Stimulated activated naive CD4-positive, alpha-beta T cell (primary cell): Measurements from ENCODE around the gene DNAI1.
"Not testable (repeated sequence)": the region's sequence is repeated elsewhere in the genome, so short reads cannot be mapped to it uniquely, and the experiment has no call there.

Source experiments
- DNase-seq, 6 experiments: peaks; one replicate each; lab custom pipeline; 2025; lab: John Stamatoyannopoulos, UW

Gene DNAI1

DNA sequence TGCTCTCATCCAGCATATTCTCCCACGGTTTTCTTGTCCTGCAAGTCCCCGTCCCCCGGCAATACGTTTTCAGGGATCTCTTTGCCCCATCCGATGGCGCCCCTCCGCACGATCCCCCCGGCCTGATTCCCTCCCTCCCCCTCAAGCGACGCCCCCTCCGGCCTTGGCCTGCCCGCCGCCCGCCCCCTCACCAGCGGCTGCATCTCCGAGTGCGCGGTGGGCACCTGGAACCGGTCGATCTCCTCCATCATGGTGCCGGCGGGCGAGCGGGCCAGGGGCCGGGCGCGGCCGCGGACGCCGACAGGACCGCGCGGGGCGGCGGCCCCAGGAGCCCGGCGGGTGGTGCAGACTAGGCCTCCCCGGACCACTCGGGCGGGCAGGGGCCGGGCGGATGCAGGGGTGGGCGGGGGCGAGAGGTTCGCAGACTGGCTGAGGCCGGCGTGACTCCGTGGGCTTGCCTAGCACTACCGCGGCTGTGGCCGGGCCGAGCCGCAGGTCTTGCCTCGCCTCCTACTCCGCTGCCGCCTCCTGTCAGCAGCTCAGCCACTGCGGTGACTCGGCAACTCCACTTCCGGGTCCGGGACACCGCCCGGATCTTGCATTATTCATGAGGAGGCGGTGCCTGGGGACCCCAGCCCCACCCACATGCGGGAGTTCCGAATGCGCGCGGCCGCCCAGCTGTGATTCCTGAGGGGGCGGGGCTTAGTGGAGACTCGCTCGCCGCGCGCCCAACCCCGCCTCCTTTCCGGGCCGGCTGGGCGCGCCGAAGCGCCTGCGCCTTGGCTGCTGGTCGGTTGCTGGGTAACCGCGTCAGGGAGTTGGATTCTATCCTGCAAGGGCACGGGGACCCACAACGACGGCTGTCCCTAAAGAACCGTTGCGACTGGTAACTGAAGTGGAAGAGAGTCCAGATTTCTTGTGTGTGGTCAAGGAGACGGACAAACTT, at the start of gene DNAI1, which contains the start of gene FAM219A:
Gene DNAI1 (plus strand): TSS at position 793 of the 946 bp plus-strand sequence. CDS start 201 bp downstream, outside the sequence.
Gene FAM219A (minus strand): TSS at position 558 of the 946 bp plus-strand sequence. CDS start 307 bp downstream, at position 251.
- peak; percentile 97 to 99 (median 98) for DNase-seq

- no peak for DNase-seq
Measured at GRCh38 chr9:34409154-34409553, 49.5 kb upstream of the DNAI1 start.

- DNase-seq = no peak
Measured at GRCh38 chr9:34412336-34412735, 46.3 kb upstream of the DNAI1 start.

DNA sequence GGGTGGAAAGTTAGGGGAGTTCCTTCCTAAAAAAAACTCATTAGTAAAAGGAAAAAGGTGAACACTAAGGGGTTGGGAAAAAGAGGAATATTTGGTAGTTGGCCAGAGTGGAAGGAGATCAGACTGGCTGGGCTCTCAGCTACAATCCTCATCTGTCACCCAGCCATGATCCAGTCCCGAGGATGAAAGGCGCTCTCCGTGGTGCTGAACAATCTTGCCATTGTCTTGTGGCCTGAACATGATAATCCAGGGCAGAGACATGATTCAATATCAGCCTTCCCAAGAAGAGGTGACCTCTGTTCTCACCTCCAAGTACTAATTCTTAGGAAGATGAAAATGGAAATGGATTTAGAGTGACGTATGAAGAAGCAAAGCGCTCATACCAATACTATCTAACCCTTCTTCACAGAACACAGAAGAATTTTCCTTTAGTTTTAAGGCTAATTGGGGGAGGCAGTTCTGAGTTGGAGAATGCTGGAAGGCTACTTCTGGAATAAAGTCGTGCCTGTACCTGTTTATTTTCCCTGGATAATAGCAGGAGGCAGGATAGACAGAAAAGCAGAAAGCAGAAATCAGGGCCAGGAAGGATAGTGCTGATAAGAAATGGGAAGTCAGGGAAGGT, 45.3 kb upstream of the DNAI1 start:
- DNase-seq = peak in 2 of 6 experiments; percentile 15 to 30

GRCh38 chr9:34417734-34418133, 40.9 kb upstream of the DNAI1 start:
- DNase-seq = no peak

DNA sequence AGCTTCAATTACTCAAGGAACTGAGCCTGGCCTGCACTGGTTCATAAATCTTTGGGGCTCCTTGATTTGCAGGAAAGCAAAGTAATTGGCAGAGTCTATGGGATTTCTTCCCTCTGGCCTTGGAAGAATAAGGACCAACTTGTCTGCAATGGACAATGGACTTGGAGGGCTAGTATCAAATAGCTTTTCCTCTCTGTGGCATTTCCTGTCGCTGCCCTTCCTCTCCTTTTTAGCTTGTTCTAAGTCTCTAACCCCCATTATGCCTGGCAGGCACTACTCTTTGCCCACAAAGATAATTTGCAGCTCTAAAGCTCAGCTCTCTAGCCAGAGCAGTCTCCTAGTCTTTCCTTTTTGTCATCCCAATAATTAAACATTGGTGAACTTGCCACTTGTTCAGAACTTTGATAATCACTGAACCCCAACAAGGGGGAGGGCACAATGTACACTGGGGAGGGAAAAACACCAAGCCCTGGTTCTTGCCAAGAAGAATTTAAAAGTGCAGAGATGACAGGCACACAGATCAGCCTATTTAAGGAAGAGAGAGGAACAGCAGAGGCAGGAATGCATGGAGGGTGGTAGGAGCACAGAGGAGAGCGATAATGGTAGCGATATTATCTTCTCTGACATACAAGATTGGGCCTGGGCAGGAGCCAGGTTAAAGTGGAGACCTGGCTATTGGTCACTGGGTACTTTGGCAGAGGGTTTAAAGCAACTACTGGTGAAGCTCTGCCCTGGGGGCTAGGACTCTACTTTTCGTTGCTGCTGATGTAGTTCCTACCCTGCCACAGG, 38.7 kb upstream of the DNAI1 start:
- no peak for DNase-seq

DNA sequence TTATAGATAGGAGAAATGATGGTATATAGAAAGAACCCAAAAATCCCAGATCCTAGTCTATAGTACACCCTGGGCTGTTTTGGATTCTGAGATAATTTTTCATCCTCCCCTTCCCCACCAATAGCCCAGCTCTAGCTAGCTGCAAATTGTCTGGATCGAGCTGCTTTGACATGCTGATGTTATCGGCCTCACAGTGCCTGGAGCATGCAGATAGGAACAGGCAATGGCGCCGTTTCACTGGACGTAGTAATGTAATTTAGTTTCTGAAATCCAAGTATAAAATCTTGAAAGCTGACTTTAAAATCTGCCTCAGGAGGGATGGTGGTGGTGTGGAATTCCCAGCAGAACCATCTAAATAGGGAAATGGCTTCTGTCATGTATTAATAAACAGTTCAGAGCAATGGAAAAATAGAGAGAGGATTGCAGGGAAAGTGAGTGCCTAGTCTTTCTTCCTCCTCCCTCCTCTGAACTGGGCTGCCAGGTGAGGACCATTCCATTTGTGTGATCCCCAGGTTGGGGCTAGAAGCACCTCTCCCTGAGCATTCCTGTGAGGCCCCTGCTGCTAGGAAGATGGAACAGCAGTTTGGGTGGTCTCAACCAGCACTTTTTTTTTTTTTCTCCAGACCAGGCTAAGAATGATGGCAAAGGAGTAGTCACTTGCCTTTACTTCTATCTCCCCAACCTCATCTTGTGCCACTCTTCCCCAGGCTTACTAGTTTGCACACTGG, 32.1 kb upstream of the DNAI1 start:
- DNase-seq = no peak

- no peak for DNase-seq
Measured at GRCh38 chr9:34428325-34428958, 30.2 kb upstream of the DNAI1 start.

GRCh38 chr9:34430843-34431437, 27.7 kb upstream of the DNAI1 start:
- DNase-seq = no peak

GRCh38 chr9:34431667-34432066, 26.9 kb upstream of the DNAI1 start:
- DNase-seq = no peak

DNA sequence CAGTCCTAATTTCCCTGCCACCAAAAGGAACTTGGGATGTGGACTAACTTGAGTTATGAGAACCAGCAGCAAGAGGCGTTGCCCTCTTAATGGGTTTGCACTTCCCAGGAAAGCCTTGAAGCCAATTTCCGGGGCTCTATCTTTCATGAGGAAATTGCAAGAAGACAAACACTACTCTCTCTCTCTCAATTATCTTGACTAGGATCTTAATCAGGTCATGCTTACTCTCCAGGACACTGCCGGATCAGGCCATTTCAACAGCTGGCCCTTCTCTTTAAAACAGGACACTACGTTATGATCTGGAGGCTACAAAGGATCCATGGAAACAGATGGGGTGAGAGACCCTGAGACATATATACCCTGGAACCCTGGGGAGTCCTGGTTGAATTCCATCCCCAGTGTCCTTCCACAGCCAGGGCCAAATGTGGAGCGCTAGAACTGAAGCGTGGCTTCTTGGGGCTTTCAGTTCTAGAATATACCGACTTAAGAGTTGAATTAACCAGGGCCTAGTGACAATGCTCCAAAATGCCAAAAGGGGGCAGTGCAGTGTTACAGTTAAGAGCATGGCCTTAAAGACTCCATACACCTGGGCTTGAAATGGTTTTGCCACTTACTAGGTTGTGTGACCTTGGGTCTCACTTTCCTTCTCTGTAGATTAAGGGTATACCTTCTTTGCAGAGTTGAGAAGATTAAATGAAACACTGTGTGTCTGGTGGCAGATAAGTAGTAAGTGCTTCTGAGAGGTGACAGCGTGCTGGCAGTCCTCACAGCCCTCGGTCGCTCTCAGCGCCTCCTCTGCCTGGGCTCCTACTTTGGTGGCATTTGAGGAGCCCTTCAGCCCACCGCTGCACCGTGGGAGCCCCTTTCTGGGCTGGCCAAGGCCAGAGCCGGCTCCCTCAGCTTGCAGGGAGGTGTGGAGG, 21.3 kb upstream of the DNAI1 start:
- DNase-seq = peak; percentile 11 to 71 (median 49)

- DNase-seq = not testable (repeated sequence)
Measured at GRCh38 chr9:34437926-34438307, 20.7 kb upstream of the DNAI1 start.

DNA sequence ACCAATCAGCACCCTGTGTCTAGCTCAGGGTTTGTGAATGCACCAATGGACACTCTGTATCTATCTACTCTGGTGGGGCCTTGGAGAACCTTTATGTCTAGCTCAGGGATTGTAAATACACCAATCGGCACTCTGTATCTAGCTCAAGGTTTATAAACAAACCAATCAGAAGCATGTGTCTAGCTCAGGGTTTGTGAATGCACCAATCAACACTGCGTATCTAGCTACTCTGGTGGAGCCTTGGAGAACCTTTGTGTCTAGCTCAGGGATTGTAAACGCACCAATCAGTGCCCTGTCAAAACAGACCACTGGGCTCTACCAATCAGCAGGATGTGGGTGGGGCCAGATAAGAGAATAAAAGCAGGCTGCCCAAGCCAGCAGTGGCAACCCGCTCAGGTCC, 20.1 kb upstream of the DNAI1 start:
- not testable (repeated sequence) for DNase-seq

DNA sequence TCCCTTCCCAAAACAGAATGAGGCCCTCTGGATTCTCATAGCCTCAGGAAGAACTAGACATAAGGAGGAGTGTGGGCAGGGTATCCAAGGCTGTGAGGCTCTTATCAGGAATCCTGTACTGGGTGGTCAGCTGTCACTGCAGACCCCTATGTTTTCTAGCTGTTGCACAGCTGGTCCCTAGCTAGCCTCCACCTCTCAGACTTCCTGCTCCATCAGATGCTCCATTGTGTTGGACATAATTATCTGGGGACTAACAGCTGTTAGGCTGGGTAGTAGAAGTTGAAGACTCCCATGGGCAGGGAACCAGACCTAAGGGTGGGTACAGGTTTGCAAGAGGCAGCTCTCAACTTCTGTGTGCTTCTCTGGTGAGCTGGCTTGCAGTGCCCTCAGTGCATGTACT, 18.6 kb upstream of the DNAI1 start:
- DNase-seq = no peak

DNA sequence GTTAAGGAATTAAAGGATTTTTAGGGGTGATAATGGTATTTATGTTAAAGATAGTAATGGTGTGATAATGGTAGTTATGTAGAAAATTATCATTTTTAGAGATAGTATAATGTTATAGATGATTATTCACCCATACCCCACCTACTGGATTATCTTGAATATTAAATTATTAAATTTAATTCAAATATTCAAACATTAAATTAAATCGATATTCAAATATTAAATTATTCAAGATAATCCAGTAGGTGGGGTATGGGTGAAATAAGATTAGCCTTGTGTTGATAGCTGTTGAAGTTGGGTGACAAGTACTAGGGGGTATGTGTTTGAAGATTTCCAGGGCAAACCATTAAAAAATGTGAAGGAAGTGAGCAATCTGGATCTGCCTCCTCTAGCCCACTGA, 15.8 kb upstream of the DNAI1 start:
- no peak for DNase-seq

GRCh38 chr9:34443533-34443932, 15.1 kb upstream of the DNAI1 start:
- no peak for DNase-seq

DNA sequence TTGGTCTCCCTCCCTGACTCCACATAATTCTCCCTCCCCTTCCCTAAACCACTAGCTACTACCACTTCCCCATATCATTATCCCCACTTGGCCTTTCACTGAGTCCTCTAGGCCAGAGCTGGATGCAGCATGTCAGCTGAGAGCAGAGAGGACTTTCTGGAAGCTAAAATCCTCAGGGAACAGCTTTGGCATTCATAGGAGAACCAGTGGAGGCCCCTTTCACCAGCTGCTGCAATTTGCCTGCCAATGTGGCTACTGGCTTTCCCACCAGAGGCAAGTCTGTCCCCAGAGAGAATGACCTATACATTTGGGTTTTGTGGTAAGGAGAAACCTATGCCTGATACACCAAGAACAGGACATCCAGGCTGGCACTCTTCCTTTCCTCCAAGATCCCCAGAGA, 14.6 kb upstream of the DNAI1 start:
- DNase-seq = no peak

- DNase-seq = no peak
Measured at GRCh38 chr9:34446468-34446891, 12.1 kb upstream of the DNAI1 start.

DNA sequence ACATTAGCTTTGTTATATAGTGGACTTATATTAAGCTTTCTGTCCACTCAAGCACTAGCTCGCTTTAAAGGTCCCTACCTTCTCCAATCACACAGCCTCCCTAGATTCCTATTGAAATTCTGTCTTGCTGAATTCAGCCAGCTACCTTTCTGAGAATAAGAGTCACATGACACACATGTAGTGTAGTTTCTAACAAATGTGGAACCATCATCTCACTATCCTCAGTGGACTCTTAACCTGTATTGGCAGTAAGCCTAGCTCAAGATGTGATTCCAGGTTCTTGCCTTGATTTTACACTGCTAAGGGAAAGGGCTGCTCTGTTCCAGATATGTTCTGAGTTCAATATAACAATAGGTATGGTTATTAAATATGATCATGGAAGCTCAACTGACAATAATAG, 11.7 kb upstream of the DNAI1 start:
- no peak for DNase-seq

- no peak for DNase-seq
Measured at GRCh38 chr9:34450644-34451043, 8.0 kb upstream of the DNAI1 start.
